Osteocyte (in vitro differentiated cells): ENCODE data around the gene ETV6. TPM values are rescaled to one million over a fixed set of nuclear protein-coding genes. Genes with fewer than 3 reads are reported as not detected.

Experiments used
- DNase-seq: peaks from one replicate; pipeline ENCODE4 v3.0.0; 2021; ENCODE audit warnings: mixed read lengths; ENCODE audit not compliant: unreplicated experiment; ENCODE audit errors: extremely low spot score
- H3K27ac Mint-ChIP-seq: one replicate; pipeline ENCODE4 v1.8.0; 2021; ENCODE audit warnings: mild to moderate bottlenecking, mixed read lengths; ENCODE audit not compliant: unreplicated experiment
- H3K27me3 Mint-ChIP-seq: one replicate; pipeline ENCODE4 v1.8.0; 2021; ENCODE audit warnings: mixed read lengths; ENCODE audit not compliant: unreplicated experiment
- H3K36me3 Mint-ChIP-seq: one replicate; pipeline ENCODE4 v1.8.0; 2021; ENCODE audit warnings: mixed read lengths; ENCODE audit not compliant: unreplicated experiment
- H3K4me1 Mint-ChIP-seq: one replicate; pipeline ENCODE4 v1.8.0; 2021; ENCODE audit warnings: mixed read lengths; ENCODE audit not compliant: unreplicated experiment
- H3K4me3 Mint-ChIP-seq: one replicate; pipeline ENCODE4 v1.8.0; 2021; ENCODE audit warnings: mild to moderate bottlenecking, moderate library complexity, mixed read lengths; ENCODE audit not compliant: unreplicated experiment
- H3K9me3 Mint-ChIP-seq: one replicate; pipeline ENCODE4 v1.8.0; 2021; ENCODE audit warnings: mixed read lengths; ENCODE audit not compliant: unreplicated experiment
- total RNA-seq: library from RNA; stranded (reverse); gene quantifications from 2 replicates; pipeline ENCODE4 v1.2.1, GENCODE V29; 2021
- TF ChIP-seq, protein P1 (sequence below): fragments of 200-600 bp; sonication (generic); IDR thresholded peaks from 2 replicates; pipeline ENCODE4 v1.5.0; 2021; ENCODE audit warnings: antibody characterized with exemption, mild to moderate bottlenecking, moderate library complexity

ETV6 gene
- total RNA-seq, 1 donor from 2014 or later = 24.4 TPM

DNA sequence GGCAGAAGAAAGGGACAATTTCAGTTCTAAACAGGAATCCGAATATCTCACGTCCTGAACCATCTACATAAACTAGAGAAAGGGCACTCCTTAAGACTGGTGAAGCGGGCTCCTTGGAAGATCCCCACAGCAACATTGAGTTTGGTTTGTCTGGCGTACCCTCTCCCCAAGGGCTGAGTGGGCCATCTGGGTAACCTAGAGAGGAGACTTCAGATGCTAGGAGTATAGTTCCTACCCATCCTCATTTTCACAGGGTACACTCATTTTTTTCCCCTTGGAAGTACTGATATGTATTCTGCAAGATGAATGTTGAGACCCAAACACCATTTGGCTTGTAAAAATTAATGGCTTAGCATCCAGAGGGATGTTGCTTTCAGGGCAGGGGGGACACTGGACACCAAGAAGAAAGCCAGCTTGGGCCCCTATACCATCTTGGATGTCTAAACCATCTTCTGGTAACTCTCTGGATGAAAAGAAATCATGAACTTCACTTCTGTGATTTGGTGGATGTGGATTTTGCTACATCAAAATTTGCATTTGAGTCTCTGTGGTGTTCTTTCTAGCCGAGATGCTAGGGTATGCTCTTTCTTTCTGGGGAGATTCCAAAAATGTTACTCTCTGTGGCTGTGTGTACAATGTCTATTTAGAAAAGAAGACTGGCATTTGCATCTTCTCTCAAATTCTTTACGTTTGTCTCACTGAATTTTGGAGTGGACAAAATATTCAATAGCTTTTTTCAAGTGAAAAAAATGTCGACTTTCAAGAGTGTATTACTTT, 97.7 kb downstream of the ETV6 start:
- Mint-ChIP-seq H3K36me3 (peaks cover 2% of the 10 kb centered on the region), H3K4me3 (no peak overlapping the region), H3K4me1 (peaks cover 3% of the 10 kb centered on the region), H3K9me3 (no peaks in the 10 kb centered on the region), H3K27me3 (no peaks in the 10 kb centered on the region), H3K27ac (no peak overlapping the region)
- DNase-seq = no peak
- TF ChIP-seq, protein P1, sequence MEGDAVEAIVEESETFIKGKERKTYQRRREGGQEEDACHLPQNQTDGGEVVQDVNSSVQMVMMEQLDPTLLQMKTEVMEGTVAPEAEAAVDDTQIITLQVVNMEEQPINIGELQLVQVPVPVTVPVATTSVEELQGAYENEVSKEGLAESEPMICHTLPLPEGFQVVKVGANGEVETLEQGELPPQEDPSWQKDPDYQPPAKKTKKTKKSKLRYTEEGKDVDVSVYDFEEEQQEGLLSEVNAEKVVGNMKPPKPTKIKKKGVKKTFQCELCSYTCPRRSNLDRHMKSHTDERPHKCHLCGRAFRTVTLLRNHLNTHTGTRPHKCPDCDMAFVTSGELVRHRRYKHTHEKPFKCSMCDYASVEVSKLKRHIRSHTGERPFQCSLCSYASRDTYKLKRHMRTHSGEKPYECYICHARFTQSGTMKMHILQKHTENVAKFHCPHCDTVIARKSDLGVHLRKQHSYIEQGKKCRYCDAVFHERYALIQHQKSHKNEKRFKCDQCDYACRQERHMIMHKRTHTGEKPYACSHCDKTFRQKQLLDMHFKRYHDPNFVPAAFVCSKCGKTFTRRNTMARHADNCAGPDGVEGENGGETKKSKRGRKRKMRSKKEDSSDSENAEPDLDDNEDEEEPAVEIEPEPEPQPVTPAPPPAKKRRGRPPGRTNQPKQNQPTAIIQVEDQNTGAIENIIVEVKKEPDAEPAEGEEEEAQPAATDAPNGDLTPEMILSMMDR = no peak

GRCh38 chr12:11747969-11748368, 98.5 kb downstream of the ETV6 start:
- peaks cover 9% of the 10 kb centered on the region for H3K4me1 Mint-ChIP-seq
- H3K27ac Mint-ChIP-seq = no peak overlapping the region
- no peaks in the 10 kb centered on the region for H3K9me3 Mint-ChIP-seq

GRCh38 chr12:11748903-11749302, 99.4 kb downstream of the ETV6 start:
- peaks cover 15% of the 10 kb centered on the region for H3K4me1 Mint-ChIP-seq
- peaks cover 2% of the 10 kb centered on the region for H3K36me3 Mint-ChIP-seq
- H3K4me3 Mint-ChIP-seq = no peak overlapping the region
- no peaks in the 10 kb centered on the region for H3K9me3 Mint-ChIP-seq
- H3K27me3 Mint-ChIP-seq = no peaks in the 10 kb centered on the region
- no peak for DNase-seq
- H3K27ac Mint-ChIP-seq = no peak overlapping the region
- TF ChIP-seq, protein P1 = no peak

More at GRCh38 chr12:11747969-11748368, 98.5 kb downstream of the ETV6 start:
- Mint-ChIP-seq H3K4me3 (no peak overlapping the region), H3K27me3 (no peaks in the 10 kb centered on the region), H3K36me3 (peaks cover 2% of the 10 kb centered on the region)
- no peak for DNase-seq
- TF ChIP-seq, protein P1 = no peak

DNA sequence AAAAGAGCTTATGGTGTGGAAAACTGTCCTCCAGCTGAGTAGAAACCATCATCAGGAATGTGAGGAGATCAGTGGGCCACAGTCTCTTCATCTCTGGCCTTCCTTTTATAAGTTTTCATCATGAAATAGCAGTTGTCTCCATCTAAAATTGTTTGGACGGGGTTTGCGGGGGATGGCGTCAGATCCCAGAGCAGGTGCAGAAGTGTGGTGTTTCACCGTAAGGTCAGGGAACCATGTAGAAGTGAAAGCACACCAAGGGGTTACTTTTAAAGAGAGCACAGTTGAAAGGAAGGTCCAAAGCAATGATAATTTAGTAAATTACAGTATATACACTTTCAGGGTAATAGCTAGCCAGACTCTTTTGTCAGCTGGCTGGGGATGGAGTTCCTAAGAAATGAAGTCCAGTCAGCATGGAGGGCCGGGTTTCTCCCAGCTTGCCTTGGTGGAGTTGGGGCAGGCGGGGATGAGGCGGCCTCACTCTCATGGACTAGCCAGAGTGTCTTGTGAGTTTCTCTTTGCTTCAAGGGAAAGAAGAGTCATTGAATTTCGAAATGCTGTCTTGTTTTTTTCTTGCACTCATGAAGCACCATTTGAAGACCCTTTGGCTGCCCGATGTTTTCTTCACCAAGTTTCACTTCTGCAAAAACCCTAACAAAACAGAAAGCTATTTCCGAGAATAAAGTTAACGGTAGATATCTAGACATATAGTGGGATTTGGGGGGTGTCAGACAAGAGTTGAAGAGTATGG, 100.6 kb downstream of the ETV6 start:
- TF ChIP-seq, protein P1 = no peak
- Mint-ChIP-seq H3K36me3 (peaks cover 2% of the 10 kb centered on the region), H3K27me3 (no peaks in the 10 kb centered on the region), H3K4me1 (peaks cover 28% of the 10 kb centered on the region), H3K27ac (no peak overlapping the region), H3K9me3 (no peaks in the 10 kb centered on the region), H3K4me3 (no peak overlapping the region)
- no peak for DNase-seq
